HEK293 (cell line): ENCODE measurements around the gene TSPYL4.
A peak's percentile ranks its signal among the peaks of the same experiment; 100 is the strongest.

Source experiments
- CTCF ChIA-PET: fragments of 350-600 bp; formaldehyde crosslinking; extraction: SDS; loops from one replicate; lab custom pipeline; 2021; ENCODE audit warnings: antibody characterized with exemption; lab: Yijun Ruan, JAX
- POLR2A ChIA-PET: fragments of 300-600 bp; formaldehyde crosslinking; extraction: SDS; loops from one replicate; lab custom pipeline; 2020; ENCODE audit warnings: antibody characterized with exemption, inconsistent platforms; lab: Yijun Ruan, JAX
- H3K27ac ChIP-seq: fragments of 200-500 bp; sonication (Bioruptor generic); 2 replicates; pipeline ENCODE4 v1.5.1; 2014; ENCODE audit warnings: low read depth, low read length, control low read depth, inconsistent platforms; ENCODE audit errors: extremely low read depth
- H3K36me3 ChIP-seq, 2 experiments: fragments of 200-500 bp in 1 of 2; sonication (Bioruptor generic) in 1 of 2; 1 replicate in 1 of 2; 2 replicates in 1 of 2; pipeline ENCODE4 v1.5.1; 2014 to 2017; ENCODE audit warnings: inconsistent platforms in 2 of 2, low read length in 2 of 2; ENCODE audit not compliant: control insufficient read depth in 2 of 2, insufficient read depth in 1 of 2
- H3K4me1 ChIP-seq: fragments of 200-500 bp; sonication (Bioruptor generic); 2 replicates; pipeline ENCODE4 v1.5.1; 2014; ENCODE audit warnings: mild to moderate bottlenecking, low read length, inconsistent platforms; ENCODE audit not compliant: control insufficient read depth, insufficient read depth
- H3K4me3 ChIP-seq: 2 replicates; pipeline ENCODE4 v1.5.1; 2011; ENCODE audit warnings: low read depth, mild to moderate bottlenecking, control low read depth, low read length, moderate library complexity
- H3K9me3 ChIP-seq: fragments of 200-500 bp; sonication (Bioruptor generic); 2 replicates; pipeline ENCODE4 v1.5.1; 2014; ENCODE audit warnings: low read depth, low read length, inconsistent platforms; ENCODE audit not compliant: control insufficient read depth, insufficient read depth
- KLF8 ChIP-seq: fragments of 450-650 bp; formaldehyde crosslinking; IDR thresholded peaks from 2 replicates; pipeline ENCODE4 v1.5.1; 2016; ENCODE audit warnings: missing biosample characterization, missing genetic modification characterization
- MEIS1 ChIP-seq: sonication (generic); formaldehyde crosslinking; IDR thresholded peaks from 2 replicates; pipeline ENCODE4 v1.8.1; 2022; ENCODE audit warnings: missing genetic modification reagents, mild to moderate bottlenecking, borderline replicate concordance
- REPIN1 ChIP-seq: fragments of 450-650 bp; formaldehyde crosslinking; IDR thresholded peaks from 2 replicates; pipeline ENCODE4 v1.5.1; 2017; ENCODE audit warnings: missing biosample characterization, missing genetic modification characterization, low read depth
- SETDB1 ChIP-seq: IDR thresholded peaks from one replicate; pipeline ENCODE4 v1.6.1; 2017; ENCODE audit warnings: mild to moderate bottlenecking, low read length, moderate library complexity, mixed read lengths; ENCODE audit not compliant: insufficient read length
- YY1 ChIP-seq: fragments of 450-650 bp; formaldehyde crosslinking; IDR thresholded peaks from 2 replicates; pipeline ENCODE4 v1.5.1; 2018; ENCODE audit warnings: missing biosample characterization, missing genetic modification characterization
- YY2 ChIP-seq: fragments of 450-650 bp; formaldehyde crosslinking; IDR thresholded peaks from 2 replicates; pipeline ENCODE4 v1.5.1; 2016; ENCODE audit warnings: missing biosample characterization, missing genetic modification characterization
- ZFHX2 ChIP-seq: fragments of 450-650 bp; formaldehyde crosslinking; conservative IDR thresholded peaks from 2 replicates; pipeline ENCODE4 v1.5.1; 2016; ENCODE audit warnings: missing biosample characterization, missing genetic modification characterization
- ZFP41 ChIP-seq: fragments of 450-650 bp; formaldehyde crosslinking; IDR thresholded peaks from 2 replicates; pipeline ENCODE4 v1.5.1; 2016; ENCODE audit warnings: missing biosample characterization, missing genetic modification characterization, borderline replicate concordance
- ZNF157 ChIP-seq: fragments of 450-650 bp; formaldehyde crosslinking; IDR thresholded peaks from 2 replicates; pipeline ENCODE4 v1.5.1; 2016; ENCODE audit warnings: missing biosample characterization, missing genetic modification characterization
- ZNF174 ChIP-seq: fragments of 450-650 bp; formaldehyde crosslinking; IDR thresholded peaks from 2 replicates; pipeline ENCODE4 v1.5.0; 2017; ENCODE audit warnings: missing biosample characterization, mild to moderate bottlenecking, missing genetic modification characterization
- ZNF266 ChIP-seq: fragments of 450-650 bp; formaldehyde crosslinking; IDR thresholded peaks from 2 replicates; pipeline ENCODE4 v1.5.1; 2016; ENCODE audit warnings: missing biosample characterization, missing genetic modification characterization, low read depth
- ZNF510 ChIP-seq: fragments of 450-650 bp; formaldehyde crosslinking; IDR thresholded peaks from 2 replicates; pipeline ENCODE4 v1.5.1; 2018; ENCODE audit warnings: mild to moderate bottlenecking, missing genetic modification characterization, missing biosample characterization; ENCODE audit not compliant: insufficient replicate concordance
- ZNF544 ChIP-seq: fragments of 450-650 bp; formaldehyde crosslinking; IDR thresholded peaks from 2 replicates; pipeline ENCODE4 v1.5.0; 2017; ENCODE audit warnings: missing biosample characterization, missing genetic modification characterization
- ZNF561 ChIP-seq: fragments of 450-650 bp; IDR thresholded peaks from 2 replicates; pipeline ENCODE4 v1.5.1; 2018; ENCODE audit warnings: missing biosample characterization, missing genetic modification characterization, borderline replicate concordance
- ZNF585B ChIP-seq: fragments of 450-650 bp; formaldehyde crosslinking; IDR thresholded peaks from 2 replicates; pipeline ENCODE4 v1.5.1; 2016; ENCODE audit warnings: missing biosample characterization, missing genetic modification characterization
- ZNF654 ChIP-seq: fragments of 450-650 bp; formaldehyde crosslinking; IDR thresholded peaks from 2 replicates; pipeline ENCODE4 v1.5.1; 2016; ENCODE audit warnings: low read depth, missing biosample characterization, missing genetic modification characterization
- ZNF677 ChIP-seq: fragments of 450-650 bp; IDR thresholded peaks from 2 replicates; pipeline ENCODE4 v1.5.0; 2018; ENCODE audit warnings: missing biosample characterization, mild to moderate bottlenecking, missing genetic modification characterization, moderate library complexity
- ZNF707 ChIP-seq: fragments of 450-650 bp; formaldehyde crosslinking; IDR thresholded peaks from 2 replicates; pipeline ENCODE4 v1.5.1; 2016; ENCODE audit warnings: missing biosample characterization, missing genetic modification characterization
- TF ChIP-seq, protein P1 (sequence below): fragments of 450-650 bp; IDR thresholded peaks from 2 replicates; pipeline ENCODE4 v1.5.1; 2018; ENCODE audit warnings: missing biosample characterization, mild to moderate bottlenecking, missing genetic modification characterization
- TF ChIP-seq, protein P2 (sequence below): fragments of 450-650 bp; formaldehyde crosslinking; IDR thresholded peaks from 2 replicates; pipeline ENCODE4 v1.5.1; 2017; ENCODE audit warnings: missing biosample characterization, missing genetic modification characterization
- TF ChIP-seq, protein P3 (sequence below): fragments of 450-650 bp; formaldehyde crosslinking; IDR thresholded peaks from 2 replicates; pipeline ENCODE4 v1.5.1; 2016; ENCODE audit warnings: missing biosample characterization, missing genetic modification characterization
- TF ChIP-seq, protein P4 (sequence below): fragments of 450-650 bp; formaldehyde crosslinking; IDR thresholded peaks from 2 replicates; pipeline ENCODE4 v1.5.1; 2016; ENCODE audit warnings: missing biosample characterization, missing genetic modification characterization

TSPYL4 gene

DNA sequence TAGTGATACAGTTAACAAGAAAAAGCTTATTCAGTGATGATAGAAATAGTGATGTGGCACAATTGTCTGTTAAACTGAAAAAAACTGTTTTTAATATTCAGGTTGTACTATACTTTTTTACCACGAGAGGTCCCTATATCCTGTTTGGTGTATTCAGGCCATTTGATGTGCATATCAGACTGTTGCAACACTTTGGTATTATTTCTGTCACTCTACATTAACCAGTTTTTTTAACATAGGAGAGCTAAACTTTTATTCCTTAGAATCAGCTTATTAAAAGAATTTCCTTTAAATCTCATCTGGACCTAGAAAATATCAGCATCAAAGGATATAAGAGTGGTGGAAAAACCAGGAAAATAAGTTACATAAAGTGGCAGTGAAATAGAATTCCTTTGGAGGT lies 36.8 kb downstream of the TSPYL4 start (continued):
- TF ChIP-seq ZNF510 (tag by site-specific recombination) (no peak), ZNF654 (peak; percentile 61), ZNF266 (tag by site-specific recombination) (no peak), ZNF707 (tag by site-specific recombination) (no peak), KLF8 (tag by site-specific recombination) (no peak), REPIN1 (tag by site-specific recombination) (no peak), ZNF174 (no peak)
- TF ChIP-seq, protein P1, sequence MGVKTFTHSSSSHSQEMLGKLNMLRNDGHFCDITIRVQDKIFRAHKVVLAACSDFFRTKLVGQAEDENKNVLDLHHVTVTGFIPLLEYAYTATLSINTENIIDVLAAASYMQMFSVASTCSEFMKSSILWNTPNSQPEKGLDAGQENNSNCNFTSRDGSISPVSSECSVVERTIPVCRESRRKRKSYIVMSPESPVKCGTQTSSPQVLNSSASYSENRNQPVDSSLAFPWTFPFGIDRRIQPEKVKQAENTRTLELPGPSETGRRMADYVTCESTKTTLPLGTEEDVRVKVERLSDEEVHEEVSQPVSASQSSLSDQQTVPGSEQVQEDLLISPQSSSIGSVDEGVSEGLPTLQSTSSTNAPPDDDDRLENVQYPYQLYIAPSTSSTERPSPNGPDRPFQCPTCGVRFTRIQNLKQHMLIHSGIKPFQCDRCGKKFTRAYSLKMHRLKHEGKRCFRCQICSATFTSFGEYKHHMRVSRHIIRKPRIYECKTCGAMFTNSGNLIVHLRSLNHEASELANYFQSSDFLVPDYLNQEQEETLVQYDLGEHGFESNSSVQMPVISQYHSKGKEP (tag by site-specific recombination) = 0 out of 2 replicates have a peak, but pooled peaks have one; percentile 29
- TF ChIP-seq, protein P2, sequence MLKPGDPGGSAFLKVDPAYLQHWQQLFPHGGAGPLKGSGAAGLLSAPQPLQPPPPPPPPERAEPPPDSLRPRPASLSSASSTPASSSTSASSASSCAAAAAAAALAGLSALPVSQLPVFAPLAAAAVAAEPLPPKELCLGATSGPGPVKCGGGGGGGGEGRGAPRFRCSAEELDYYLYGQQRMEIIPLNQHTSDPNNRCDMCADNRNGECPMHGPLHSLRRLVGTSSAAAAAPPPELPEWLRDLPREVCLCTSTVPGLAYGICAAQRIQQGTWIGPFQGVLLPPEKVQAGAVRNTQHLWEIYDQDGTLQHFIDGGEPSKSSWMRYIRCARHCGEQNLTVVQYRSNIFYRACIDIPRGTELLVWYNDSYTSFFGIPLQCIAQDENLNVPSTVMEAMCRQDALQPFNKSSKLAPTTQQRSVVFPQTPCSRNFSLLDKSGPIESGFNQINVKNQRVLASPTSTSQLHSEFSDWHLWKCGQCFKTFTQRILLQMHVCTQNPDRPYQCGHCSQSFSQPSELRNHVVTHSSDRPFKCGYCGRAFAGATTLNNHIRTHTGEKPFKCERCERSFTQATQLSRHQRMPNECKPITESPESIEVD (tag by site-specific recombination) = peak; percentile 56

DNA sequence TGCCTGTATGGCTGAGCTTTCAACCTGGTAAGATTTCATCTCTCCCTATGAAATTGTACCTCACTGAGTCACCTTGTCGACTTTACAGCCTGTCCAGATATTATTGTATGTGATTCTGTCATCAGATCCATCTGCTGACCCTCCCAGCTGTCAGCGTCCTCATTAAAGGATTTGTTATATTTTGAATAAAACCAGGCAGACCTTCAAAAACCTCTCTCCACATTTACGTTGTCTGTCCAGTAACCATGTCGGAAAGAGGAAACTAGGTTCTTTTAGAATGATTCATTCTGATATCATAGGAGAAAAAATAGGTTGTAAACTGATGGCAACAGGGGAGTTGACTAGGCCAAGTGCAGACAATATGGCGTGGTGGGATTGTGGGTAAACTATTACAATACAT lies 38.5 kb downstream of the TSPYL4 start:
- Histone ChIP-seq H3K27ac (no peak overlapping the region), H3K4me3 (no peak overlapping the region), H3K4me1 (peaks cover 7% of the 10 kb centered on the region), H3K9me3 (no peaks in the 10 kb centered on the region), H3K36me3 (no peaks in the 10 kb centered on the region)
- TF ChIP-seq ZNF561 (tag by site-specific recombination) = no peak
- no peak for TF ChIP-seq YY2 (tag by site-specific recombination)
- TF ChIP-seq ZNF585B (tag by site-specific recombination) = no peak
- TF ChIP-seq, protein P3, sequence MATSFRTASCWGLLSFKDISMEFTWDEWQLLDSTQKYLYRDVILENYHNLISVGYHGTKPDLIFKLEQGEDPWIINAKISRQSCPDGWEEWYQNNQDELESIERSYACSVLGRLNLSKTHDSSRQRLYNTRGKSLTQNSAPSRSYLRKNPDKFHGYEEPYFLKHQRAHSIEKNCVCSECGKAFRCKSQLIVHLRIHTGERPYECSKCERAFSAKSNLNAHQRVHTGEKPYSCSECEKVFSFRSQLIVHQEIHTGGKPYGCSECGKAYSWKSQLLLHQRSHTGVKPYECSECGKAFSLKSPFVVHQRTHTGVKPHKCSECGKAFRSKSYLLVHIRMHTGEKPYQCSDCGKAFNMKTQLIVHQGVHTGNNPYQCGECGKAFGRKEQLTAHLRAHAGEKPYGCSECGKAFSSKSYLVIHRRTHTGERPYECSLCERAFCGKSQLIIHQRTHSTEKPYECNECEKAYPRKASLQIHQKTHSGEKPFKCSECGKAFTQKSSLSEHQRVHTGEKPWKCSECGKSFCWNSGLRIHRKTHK (tag by site-specific recombination) = peak; percentile 92
- peak; percentile 84 for TF ChIP-seq SETDB1
- no peak for TF ChIP-seq MEIS1 (CRISPR knock-in tag)
- no peak for TF ChIP-seq ZFHX2 (tag by site-specific recombination)
- TF ChIP-seq ZFP41 (tag by site-specific recombination) = no peak
- TF ChIP-seq ZNF677 (tag by site-specific recombination) = no peak
- no peak for TF ChIP-seq YY1 (tag by site-specific recombination)
- CTCF ChIA-PET = interaction anchor here (0.8 to 1.2 kb wide), 2 partner anchors 8 to 54 kb away, joined by 3 to 7 read pairs; no protein-coding TSS in a partner anchor
- POLR2A ChIA-PET = no interaction called here

DNA sequence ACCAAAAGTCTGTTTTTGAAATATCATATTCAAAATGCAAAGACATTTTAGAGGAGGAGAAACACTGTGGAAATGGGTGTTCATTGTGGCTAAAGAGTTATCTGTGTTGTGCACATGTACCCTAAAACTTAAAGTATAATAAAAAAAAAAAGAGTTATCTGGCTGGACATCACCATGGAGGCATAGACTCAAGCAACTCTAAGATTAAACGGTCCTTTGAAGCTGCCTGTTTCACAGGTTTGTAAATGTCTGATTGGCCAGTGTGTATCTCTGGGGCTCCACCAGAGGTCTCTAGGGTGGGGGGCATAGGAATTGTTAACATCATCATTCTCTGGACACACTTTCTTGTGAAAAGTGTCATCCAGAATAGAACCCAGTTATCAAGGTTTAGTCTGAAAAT lies 39.2 kb downstream of the TSPYL4 start:
- peaks cover 7% of the 10 kb centered on the region for H3K4me1 ChIP-seq
- ChIA-PET POLR2A (no interaction called here), CTCF (interaction anchor here (0.6 to 1.2 kb wide), 5 partner anchors 9 to 202 kb away, joined by 3 to 7 read pairs (median 3); no protein-coding TSS in a partner anchor)
- H3K36me3 ChIP-seq = no peaks in the 10 kb centered on the region
- no peak overlapping the region for H3K4me3 ChIP-seq
- no peak overlapping the region for H3K27ac ChIP-seq
- TF ChIP-seq ZNF157 (tag by site-specific recombination) (no peak), ZFP41 (tag by site-specific recombination) (no peak), ZNF544 (tag by site-specific recombination) (no peak)
- TF ChIP-seq, protein P4, sequence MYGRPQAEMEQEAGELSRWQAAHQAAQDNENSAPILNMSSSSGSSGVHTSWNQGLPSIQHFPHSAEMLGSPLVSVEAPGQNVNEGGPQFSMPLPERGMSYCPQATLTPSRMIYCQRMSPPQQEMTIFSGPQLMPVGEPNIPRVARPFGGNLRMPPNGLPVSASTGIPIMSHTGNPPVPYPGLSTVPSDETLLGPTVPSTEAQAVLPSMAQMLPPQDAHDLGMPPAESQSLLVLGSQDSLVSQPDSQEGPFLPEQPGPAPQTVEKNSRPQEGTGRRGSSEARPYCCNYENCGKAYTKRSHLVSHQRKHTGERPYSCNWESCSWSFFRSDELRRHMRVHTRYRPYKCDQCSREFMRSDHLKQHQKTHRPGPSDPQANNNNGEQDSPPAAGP (tag by site-specific recombination) = no peak
- H3K9me3 ChIP-seq = no peaks in the 10 kb centered on the region
